H1 (cell line): Measurements from ENCODE around the gene PAXX. TPM values are rescaled to one million over a fixed set of nuclear protein-coding genes. Genes with fewer than 3 reads are reported as not detected.

Experiments used
- CTBP2 ChIP-seq: IDR thresholded peaks from 2 replicates; pipeline ENCODE4 v1.7.0; 2011; ENCODE audit warnings: borderline replicate concordance, mild to moderate bottlenecking, moderate library complexity, mixed read lengths, low read length; ENCODE audit not compliant: insufficient read depth, insufficient read length
- EZH2 ChIP-seq: fragments of 200-600 bp; sonication (generic); IDR thresholded peaks from 2 replicates; pipeline ENCODE4 v1.7.1; 2012; ENCODE audit warnings: low read depth, mild to moderate bottlenecking, moderate library complexity, low read length, inconsistent platforms; ENCODE audit not compliant: severe bottlenecking
- KDM4A ChIP-seq: IDR thresholded peaks from one replicate; pipeline ENCODE4 v1.7.1; 2012; ENCODE audit warnings: low read depth, mild to moderate bottlenecking, moderate library complexity, low read length, inconsistent platforms; ENCODE audit not compliant: severe bottlenecking
- RFX5 ChIP-seq: IDR thresholded peaks from 2 replicates; pipeline ENCODE4 v1.6.1; 2011; ENCODE audit warnings: low read depth, low read length, improper control_type of control experiment, borderline replicate concordance
- SIRT6 ChIP-seq: IDR thresholded peaks from one replicate; pipeline ENCODE4 v1.7.1; 2012; ENCODE audit warnings: low read length, inconsistent platforms
- TAF7 ChIP-seq: optimal IDR thresholded peaks from 2 replicates; pipeline ENCODE3; 2011; ENCODE audit warnings: low read depth, mild to moderate bottlenecking, inconsistent platforms, low read length, moderate library complexity, borderline replicate concordance
- YY1 ChIP-seq: IDR thresholded peaks from 2 replicates; pipeline ENCODE4 v1.6.1; 2011; ENCODE audit warnings: low read depth, mild to moderate bottlenecking, low read length
- polyA plus RNA-seq, 7 experiments: library from polyadenylated mRNA; depleted of rRNA in 3 of 7; stranded (reverse) in 5 of 7; unstranded in 2 of 7; fragments of >200 nt in 5 of 7; fragments of 200-250 nt in 2 of 7; gene quantifications; 1 replicate in 5 of 7; 2 replicates in 1 of 7; 4 replicates in 1 of 7; pipeline versions ENCODE4 v1.2.1 to v1.2.3, GENCODE V29; 2011 to 2013; ENCODE audit warnings: missing spikeins in 2 of 7, mixed read lengths in 2 of 7
- total RNA-seq: library from RNA; stranded (reverse); fragmentation: NEBNext Ultra II Directional; extraction: Animal tissue kit (Norgen Biotek cat#: 25700); gene quantifications from 2 replicates; pipeline ENCODE4 v1.2.1, GENCODE V29; 2021

PAXX gene
- total and polyA plus RNA-seq, 2 of the 8 experiments (the other 6 are each of a cell fraction or from before 2014, with no cell fraction given): 43.4 to 45.9 TPM

- TF ChIP-seq CTBP2 (no peak), EZH2 (no peak), YY1 (no peak), SIRT6 (no peak), KDM4A (no peak), RFX5 (no peak), TAF7 (no peak)
Observed at GRCh38 chr9:137021979-137022661, 29.9 kb downstream of the PAXX start (continued).
